Measurements from ENCODE around the gene FRMPD4. TPM values are rescaled to one million over a fixed set of nuclear protein-coding genes. Genes with fewer than 3 reads are reported as not detected.

The FRMPD4 gene
- total RNA-seq = 0.29 TPM
- long read RNA-seq = 0 reads

DNA sequence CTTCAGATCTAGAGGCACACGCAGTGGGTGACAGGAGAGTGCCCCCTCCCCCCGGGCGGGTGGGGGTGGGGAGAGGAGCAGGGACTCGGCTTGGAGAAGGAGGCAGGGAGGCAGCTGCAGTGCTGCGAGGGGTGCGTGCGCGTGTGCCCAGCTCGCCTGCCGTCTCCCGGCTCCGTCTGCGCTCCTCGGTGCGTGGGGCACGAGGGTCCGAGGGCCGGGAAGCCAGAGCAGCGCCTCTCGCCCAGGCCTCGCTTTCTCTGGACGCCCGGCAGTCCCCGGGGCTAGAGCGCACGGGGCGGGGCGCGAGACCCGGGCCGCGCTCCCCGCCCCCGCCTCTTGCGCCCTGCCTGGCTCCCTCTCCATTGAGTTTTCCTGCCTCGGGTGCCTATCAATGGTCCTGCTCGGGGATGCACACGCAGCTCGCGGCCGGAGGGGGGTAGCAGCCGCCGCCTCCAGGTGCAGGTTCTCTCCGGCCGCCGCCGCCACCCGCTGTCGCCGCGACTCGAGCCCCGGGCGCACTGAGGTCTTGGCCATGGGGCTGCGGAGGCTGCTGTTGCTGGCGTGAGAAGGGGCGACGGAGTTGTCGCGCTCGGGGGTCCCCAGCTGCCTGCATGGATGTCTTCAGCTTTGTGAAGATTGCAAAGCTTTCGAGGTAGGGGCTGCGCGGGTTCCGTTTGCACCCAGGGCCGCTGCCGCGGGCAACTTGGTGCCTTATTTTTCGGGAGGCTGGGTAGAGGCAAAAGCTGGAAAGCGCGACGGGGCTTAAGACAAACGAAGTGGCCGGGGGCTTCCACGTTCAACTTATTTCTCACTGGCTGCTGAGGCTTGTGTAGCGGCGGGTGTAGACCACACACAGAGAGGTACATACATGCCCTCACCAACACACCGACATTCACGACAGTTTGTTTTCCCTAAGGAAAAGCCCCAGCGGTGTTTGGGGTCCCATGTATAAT is at the start of gene FRMPD4:
Gene FRMPD4, plus strand, starts transcription at position 113 of the 953 bp plus-strand sequence. Its CDS starts 499 bp downstream, at position 612.
- no peaks in the 10 kb centered on the region for H3K9me3 ChIP-seq
- ATAC-seq (no peak), DNase-seq (no peak)
- H3K4me3 ChIP-seq = peak within 1 kb of the TSS; percentile 33
- TF ChIP-seq, protein P1, sequence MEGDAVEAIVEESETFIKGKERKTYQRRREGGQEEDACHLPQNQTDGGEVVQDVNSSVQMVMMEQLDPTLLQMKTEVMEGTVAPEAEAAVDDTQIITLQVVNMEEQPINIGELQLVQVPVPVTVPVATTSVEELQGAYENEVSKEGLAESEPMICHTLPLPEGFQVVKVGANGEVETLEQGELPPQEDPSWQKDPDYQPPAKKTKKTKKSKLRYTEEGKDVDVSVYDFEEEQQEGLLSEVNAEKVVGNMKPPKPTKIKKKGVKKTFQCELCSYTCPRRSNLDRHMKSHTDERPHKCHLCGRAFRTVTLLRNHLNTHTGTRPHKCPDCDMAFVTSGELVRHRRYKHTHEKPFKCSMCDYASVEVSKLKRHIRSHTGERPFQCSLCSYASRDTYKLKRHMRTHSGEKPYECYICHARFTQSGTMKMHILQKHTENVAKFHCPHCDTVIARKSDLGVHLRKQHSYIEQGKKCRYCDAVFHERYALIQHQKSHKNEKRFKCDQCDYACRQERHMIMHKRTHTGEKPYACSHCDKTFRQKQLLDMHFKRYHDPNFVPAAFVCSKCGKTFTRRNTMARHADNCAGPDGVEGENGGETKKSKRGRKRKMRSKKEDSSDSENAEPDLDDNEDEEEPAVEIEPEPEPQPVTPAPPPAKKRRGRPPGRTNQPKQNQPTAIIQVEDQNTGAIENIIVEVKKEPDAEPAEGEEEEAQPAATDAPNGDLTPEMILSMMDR (IDR thresholded peaks at IDR 0.05) = no peak
- no peak within 1 kb of the TSS for H3K27ac ChIP-seq
- no peaks in the 10 kb centered on the region for H3K27me3 ChIP-seq
- no peaks in the 10 kb centered on the region for H3K4me1 ChIP-seq
- intact Hi-C loops (cut with DNase I) = no loop called here
- no peaks in the 10 kb centered on the region for H3K36me3 ChIP-seq

DNA sequence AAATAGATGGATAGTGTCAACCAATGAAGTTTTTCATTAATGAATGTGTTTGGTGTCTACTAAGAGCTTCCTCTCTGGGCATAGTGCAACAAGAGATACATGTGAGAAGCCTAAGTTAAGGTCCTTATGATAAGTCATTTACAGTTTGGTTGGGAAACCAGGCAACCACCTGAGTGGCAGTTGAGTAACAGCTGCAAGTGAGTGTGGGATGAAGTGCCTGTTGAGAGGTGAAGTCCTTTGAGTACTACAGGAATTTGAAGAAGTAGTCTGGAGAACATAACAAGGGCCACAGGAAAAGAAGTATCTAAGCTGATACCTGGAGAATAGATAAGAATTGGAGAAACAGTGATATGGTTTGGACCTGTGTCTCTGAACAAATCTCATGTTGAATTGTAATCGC is 48.5 kb upstream of the FRMPD4 start:
- Histone ChIP-seq H3K4me1 (no peaks in the 10 kb centered on the region), H3K9me3 (no peaks in the 10 kb centered on the region), H3K4me3 (no peak overlapping the region), H3K27ac (no peak overlapping the region), H3K36me3 (no peaks in the 10 kb centered on the region), H3K27me3 (no peaks in the 10 kb centered on the region)
- DNase-seq = no peak
- intact Hi-C loops (cut with DNase I) = no loop called here
- peak; percentile 25 for ATAC-seq
- TF ChIP-seq, protein P1 (IDR thresholded peaks at IDR 0.05) = no peak

DNA sequence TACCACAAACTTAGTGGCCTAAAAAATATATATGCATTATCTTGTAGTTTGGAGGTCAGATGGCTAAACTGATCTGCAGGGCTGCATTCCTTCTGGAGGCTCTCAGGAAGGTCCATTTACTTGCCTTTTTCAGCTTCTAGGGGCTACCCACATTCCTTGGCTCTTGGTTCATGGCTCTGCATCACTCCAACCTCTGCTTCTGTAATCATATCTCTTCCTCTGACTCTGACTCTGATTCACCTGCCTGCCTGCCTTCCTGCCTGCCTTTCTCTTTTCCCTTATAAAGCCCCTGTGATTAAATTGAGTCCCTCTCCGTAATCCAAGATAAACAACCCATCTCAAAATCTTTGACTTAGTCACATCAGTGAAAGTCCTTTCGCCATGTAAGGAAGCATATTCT is 25.0 kb upstream of the FRMPD4 start:
- Histone ChIP-seq H3K9me3 (no peaks in the 10 kb centered on the region), H3K4me1 (no peaks in the 10 kb centered on the region), H3K27me3 (no peaks in the 10 kb centered on the region), H3K36me3 (no peaks in the 10 kb centered on the region), H3K27ac (no peak overlapping the region), H3K4me3 (no peak overlapping the region)
- ATAC-seq (no peak), DNase-seq (no peak)
- TF ChIP-seq, protein P1 (IDR thresholded peaks at IDR 0.05) = no peak
- intact Hi-C loops (cut with DNase I) = no loop called here

DNA sequence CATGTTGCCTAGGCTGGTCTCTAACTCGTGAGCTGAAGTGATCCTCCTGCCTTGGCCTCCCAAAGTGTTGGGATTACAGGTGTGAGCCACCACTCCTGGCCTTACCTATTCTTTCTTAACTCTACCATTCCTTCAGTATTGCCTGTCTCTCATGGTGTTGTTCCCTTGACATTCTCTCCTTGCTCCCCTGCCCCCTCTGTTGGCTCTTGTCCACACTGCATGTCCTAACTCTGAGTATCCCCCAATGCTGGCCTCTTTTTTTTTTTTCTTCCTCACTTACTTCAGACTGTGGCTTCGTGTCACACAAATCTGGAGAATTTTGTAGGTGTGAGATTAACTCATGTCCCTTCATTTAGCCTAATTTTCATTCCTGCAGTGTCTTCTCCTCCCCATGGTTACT is 22.9 kb upstream of the FRMPD4 start:
- Histone ChIP-seq H3K27ac (no peak overlapping the region), H3K27me3 (no peaks in the 10 kb centered on the region), H3K36me3 (no peaks in the 10 kb centered on the region), H3K4me1 (no peaks in the 10 kb centered on the region), H3K9me3 (no peaks in the 10 kb centered on the region), H3K4me3 (no peak overlapping the region)
- DNase-seq = no peak
- intact Hi-C loops (cut with DNase I) = no loop called here
- ATAC-seq = no peak
- TF ChIP-seq, protein P1 (IDR thresholded peaks at IDR 0.05) = no peak

DNA sequence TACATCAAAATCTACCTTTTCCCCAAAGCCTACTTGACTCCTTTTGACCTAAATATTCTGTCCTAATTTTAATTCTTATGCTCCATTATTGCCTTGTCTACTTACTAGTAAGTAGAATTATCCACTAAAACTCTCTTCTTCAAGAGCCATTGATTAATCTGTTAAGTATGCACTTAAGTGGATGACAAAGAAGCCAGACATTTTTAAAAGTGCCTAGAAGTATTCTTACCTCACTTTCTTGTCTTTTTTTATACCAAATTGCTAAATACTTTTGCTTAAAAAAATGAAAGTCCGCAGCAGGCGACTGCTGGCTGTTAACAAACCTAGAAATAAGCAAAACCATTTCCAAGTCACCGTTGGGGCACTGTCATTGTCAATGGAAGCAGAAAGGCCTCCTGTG is 20.1 kb upstream of the FRMPD4 start:
- no peak for ATAC-seq
- DNase-seq = no peak
- intact Hi-C loops (cut with DNase I) = no loop called here

More for the DNA sequence above, 20.1 kb upstream of the FRMPD4 start:
- Histone ChIP-seq H3K9me3 (no peaks in the 10 kb centered on the region), H3K4me1 (no peaks in the 10 kb centered on the region), H3K4me3 (no peak overlapping the region), H3K27ac (no peak overlapping the region), H3K36me3 (no peaks in the 10 kb centered on the region), H3K27me3 (no peaks in the 10 kb centered on the region)
- TF ChIP-seq, protein P1 (IDR thresholded peaks at IDR 0.05) = no peak

All from upper lobe of right lung (tissue), 1 donor.